Glutamatergic neuron (in vitro differentiated cells): ENCODE data around the gene NPTX1. TPM values are rescaled to one million over a fixed set of nuclear protein-coding genes. Genes with fewer than 3 reads are reported as not detected.

Source experiments
- DNase-seq: peaks from one replicate; pipeline ENCODE4 v3.0.0; 2022
- H3K27ac Mint-ChIP-seq: one replicate; pipeline ENCODE4 v1.8.0; 2020; ENCODE audit warnings: mild to moderate bottlenecking, mixed read lengths, inconsistent platforms; ENCODE audit not compliant: unreplicated experiment
- H3K27me3 Mint-ChIP-seq: one replicate; pipeline ENCODE4 v1.8.0; 2020; ENCODE audit warnings: mild to moderate bottlenecking, moderate library complexity, mixed read lengths, inconsistent platforms; ENCODE audit not compliant: unreplicated experiment
- H3K36me3 Mint-ChIP-seq: one replicate; pipeline ENCODE4 v1.8.0; 2020; ENCODE audit warnings: mild to moderate bottlenecking, mixed read lengths, inconsistent platforms; ENCODE audit not compliant: unreplicated experiment
- H3K4me1 Mint-ChIP-seq: one replicate; pipeline ENCODE4 v1.8.0; 2020; ENCODE audit warnings: mild to moderate bottlenecking, low read depth, mixed read lengths, inconsistent platforms; ENCODE audit not compliant: unreplicated experiment
- H3K4me3 Mint-ChIP-seq: one replicate; pipeline ENCODE4 v1.8.0; 2020; ENCODE audit warnings: mild to moderate bottlenecking, mixed read lengths, inconsistent platforms; ENCODE audit not compliant: unreplicated experiment
- H3K9me3 Mint-ChIP-seq: one replicate; pipeline ENCODE4 v1.8.0; 2020; ENCODE audit warnings: mild to moderate bottlenecking, moderate library complexity, mixed read lengths, inconsistent platforms; ENCODE audit not compliant: unreplicated experiment
- CTCF ChIP-seq: fragments of 200-600 bp; sonication (generic); IDR thresholded peaks from one replicate; pipeline ENCODE4 v1.5.0; 2021; ENCODE audit not compliant: partially characterized antibody, unreplicated experiment
- total RNA-seq: library from RNA; stranded (reverse); fragmentation: NEBNext Ultra II Directional; extraction: Animal tissue kit (Norgen Biotek cat#: 25700); gene quantifications from one replicate; pipeline ENCODE4 v1.2.1, GENCODE V29; 2021; ENCODE audit not compliant: unreplicated experiment

The NPTX1 gene
- total RNA-seq, 1 donor from 2014 or later = 18.1 TPM

GRCh38 chr17:80479246-80479566 lies 2.8 kb upstream of the NPTX1 start:
- DNase-seq = no peak
- H3K4me1 Mint-ChIP-seq = peaks cover 4% of the 10 kb centered on the region
- H3K4me3 Mint-ChIP-seq = no peak overlapping the region
- no peak for TF ChIP-seq CTCF
- no peak overlapping the region for H3K27ac Mint-ChIP-seq
- H3K27me3 Mint-ChIP-seq = peaks cover 16% of the 10 kb centered on the region
- peaks cover 8% of the 10 kb centered on the region for H3K9me3 Mint-ChIP-seq
- H3K36me3 Mint-ChIP-seq = no peaks in the 10 kb centered on the region

- Mint-ChIP-seq H3K36me3 (no peaks in the 10 kb centered on the region), H3K4me1 (peaks cover 4% of the 10 kb centered on the region), H3K27me3 (peaks cover 16% of the 10 kb centered on the region), H3K4me3 (no peak overlapping the region), H3K9me3 (peaks cover 8% of the 10 kb centered on the region), H3K27ac (no peak overlapping the region)
- no peak for TF ChIP-seq CTCF
- no peak for DNase-seq
These were observed 2.3 kb upstream of the NPTX1 start for GRCh38 chr17:80478487-80479245.

GRCh38 chr17:80477647-80478478 lies 1.5 kb upstream of the NPTX1 start:
- no peaks in the 10 kb centered on the region for H3K36me3 Mint-ChIP-seq
- peaks cover 6% of the 10 kb centered on the region for H3K4me1 Mint-ChIP-seq
- TF ChIP-seq CTCF = peak; percentile 32
- H3K9me3 Mint-ChIP-seq = peaks cover 8% of the 10 kb centered on the region
- H3K27me3 Mint-ChIP-seq = peaks cover 20% of the 10 kb centered on the region
- DNase-seq = peak; percentile 85
- H3K27ac Mint-ChIP-seq = no peak overlapping the region
- no peak overlapping the region for H3K4me3 Mint-ChIP-seq

GRCh38 chr17:80476877-80477646 lies 655 bp upstream of the NPTX1 start:
- H3K4me1 Mint-ChIP-seq = peaks cover 10% of the 10 kb centered on the region
- peaks cover 20% of the 10 kb centered on the region for H3K27me3 Mint-ChIP-seq
- no peak for TF ChIP-seq CTCF

More at GRCh38 chr17:80476877-80477646, 655 bp upstream of the NPTX1 start:
- Mint-ChIP-seq H3K27ac (no peak overlapping the region), H3K4me3 (no peak overlapping the region), H3K36me3 (no peaks in the 10 kb centered on the region), H3K9me3 (peaks cover 6% of the 10 kb centered on the region)
- DNase-seq = peak; percentile 63
